ENCODE data around the gene NBPF26.
"Not testable (repeated sequence)": the region's sequence is repeated elsewhere in the genome, so short reads cannot be mapped to it uniquely, and the experiment has no call there.

Gene NBPF26

DNA sequence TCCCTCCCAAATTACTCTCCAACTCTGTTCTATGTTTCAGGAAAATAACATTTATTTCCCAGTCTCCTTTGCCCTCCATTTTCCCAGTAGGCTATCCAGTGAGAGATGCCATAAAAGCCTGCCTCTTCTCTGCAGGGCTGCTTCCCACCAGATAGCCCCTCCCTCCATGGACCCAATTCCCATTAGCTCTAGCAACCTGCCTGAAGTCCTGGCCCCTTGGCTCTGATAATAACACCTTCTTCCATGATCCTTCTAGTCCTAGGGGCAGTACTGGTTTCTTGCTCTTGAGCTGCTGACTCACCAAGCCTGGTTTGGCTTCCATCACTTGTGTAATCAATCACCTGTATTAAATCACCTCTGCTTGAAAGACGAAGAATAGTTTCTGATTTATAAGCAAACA lies 156.3 kb downstream of the NBPF26 start:
- not testable (repeated sequence) for H3K4me1 ChIP-seq (ENCODE audit: insufficient read depth, low read length); H3K27ac ChIP-seq (ENCODE audit: low read depth, low read length); H3K9me3 ChIP-seq (ENCODE audit: low read length); H3K4me3 ChIP-seq (ENCODE audit: low read depth in 1 of 2, low read length in 2 of 2); H3K36me3 ChIP-seq (ENCODE audit: insufficient read depth, low read length); H3K9ac ChIP-seq (ENCODE audit: low read length); H3K27me3 ChIP-seq (ENCODE audit: control insufficient read depth in 1 of 2, insufficient read depth in 2 of 2, low read length in 2 of 2)

DNA sequence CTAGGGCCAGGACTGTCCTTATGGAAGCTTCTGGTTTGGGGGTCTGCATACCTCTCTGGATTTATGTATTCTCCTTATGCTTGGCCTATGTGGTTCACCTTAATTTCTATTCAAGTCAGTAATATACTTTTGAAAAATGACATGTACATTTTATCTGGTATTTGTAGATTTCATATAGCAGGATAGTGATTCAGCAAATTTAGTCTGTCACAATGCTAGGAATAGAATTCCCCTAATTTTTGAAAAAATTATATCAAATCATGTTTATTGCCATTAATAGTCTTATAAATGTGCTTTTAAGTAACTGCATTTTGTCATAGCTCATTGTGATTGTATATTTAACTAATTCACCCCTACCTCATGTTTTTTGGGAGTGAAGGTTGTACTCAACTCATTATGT lies 158.2 kb downstream of the NBPF26 start:
- not testable (repeated sequence) for H3K9ac ChIP-seq (ENCODE audit: low read length); H3K36me3 ChIP-seq (ENCODE audit: insufficient read depth, low read length); H3K4me3 ChIP-seq (ENCODE audit: low read depth in 1 of 2, low read length in 2 of 2); H3K9me3 ChIP-seq (ENCODE audit: low read length); H3K27ac ChIP-seq (ENCODE audit: low read depth, low read length); H3K4me1 ChIP-seq (ENCODE audit: insufficient read depth, low read length); H3K27me3 ChIP-seq (ENCODE audit: control insufficient read depth in 1 of 2, insufficient read depth in 2 of 2, low read length in 2 of 2)
